HepG2 (cell line): ENCODE data around the gene DQX1. TPM values are rescaled to one million over a fixed set of nuclear protein-coding genes. Genes with fewer than 3 reads are reported as not detected.

Source experiments
- ADNP ChIP-seq: sonication (generic); formaldehyde crosslinking; IDR thresholded peaks from 2 replicates; pipeline ENCODE4 v1.4.0; 2020; ENCODE audit warnings: missing genetic modification reagents
- AGO2 ChIP-seq: fragments of 200-400 bp; formaldehyde crosslinking; optimal IDR thresholded peaks from 2 replicates; pipeline ENCODE3; 2017; ENCODE audit warnings: mild to moderate bottlenecking, low read depth, low read length, moderate library complexity
- CC2D1A ChIP-seq: sonication (generic); formaldehyde crosslinking; IDR thresholded peaks from 2 replicates; pipeline ENCODE4 v1.8.1; 2023; ENCODE audit warnings: mild to moderate bottlenecking, missing genetic modification reagents
- CREM ChIP-seq, 2 experiments: sonication (generic) in 1 of 2; formaldehyde crosslinking in 1 of 2; IDR thresholded peaks; 2 replicates each; pipeline versions ENCODE4 v1.4.0 to v1.6.1; 2016 to 2020; ENCODE audit warnings: antibody characterized with exemption in 1 of 2, mild to moderate bottlenecking in 1 of 2, missing genetic modification reagents in 1 of 2
- FOSL1 ChIP-seq: sonication (generic); formaldehyde crosslinking; IDR thresholded peaks from 2 replicates; pipeline ENCODE4 v1.9.0; 2021; ENCODE audit warnings: missing genetic modification reagents, borderline replicate concordance
- HOXA5 ChIP-seq: sonication (generic); formaldehyde crosslinking; IDR thresholded peaks from 2 replicates; pipeline ENCODE4 v1.4.0; 2020; ENCODE audit warnings: missing genetic modification reagents
- MIER3 ChIP-seq: IDR thresholded peaks from 2 replicates; pipeline ENCODE4 v1.6.1; 2016; ENCODE audit warnings: missing compliant biosample characterization, borderline replicate concordance
- NFKB2 ChIP-seq: sonication (generic); formaldehyde crosslinking; IDR thresholded peaks from 2 replicates; pipeline ENCODE4 v1.4.0; 2020; ENCODE audit warnings: missing genetic modification reagents, borderline replicate concordance
- NR2F6 ChIP-seq, 2 experiments: IDR thresholded peaks; 2 replicates each; pipeline ENCODE4 v1.6.1; 2016; ENCODE audit warnings: antibody characterized with exemption in 1 of 2, mild to moderate bottlenecking in 1 of 2
- PAF1 ChIP-seq: IDR thresholded peaks from 2 replicates; pipeline ENCODE4 v1.6.1; 2016; ENCODE audit warnings: missing genetic modification reagents, missing compliant biosample characterization
- RFX3 ChIP-seq: IDR thresholded peaks from 2 replicates; pipeline ENCODE4 v1.6.1; 2016; ENCODE audit warnings: missing biosample characterization, missing genetic modification reagents
- SOX6 ChIP-seq, 2 experiments: fragments of 450-650 bp in 1 of 2; sonication (generic) in 1 of 2; formaldehyde crosslinking in 1 of 2; IDR thresholded peaks; 2 replicates each; pipeline versions ENCODE4 v1.4.0 to v1.6.1; 2017 to 2020; ENCODE audit warnings: antibody characterized with exemption in 1 of 2, mild to moderate bottlenecking in 1 of 2, missing genetic modification reagents in 1 of 2
- TBL1XR1 ChIP-seq: fragments of 150-350 bp; IDR thresholded peaks from 2 replicates; pipeline ENCODE4 v1.6.1; 2014; ENCODE audit warnings: borderline replicate concordance, low read length; ENCODE audit not compliant: partially characterized antibody
- ZNF24 ChIP-seq: fragments of 450-650 bp; IDR thresholded peaks from 2 replicates; pipeline ENCODE4 v1.6.1; 2017; ENCODE audit warnings: antibody characterized with exemption, mild to moderate bottlenecking
- ZNF557 ChIP-seq: sonication (generic); formaldehyde crosslinking; IDR thresholded peaks from 2 replicates; pipeline ENCODE4 v1.4.0; 2020; ENCODE audit warnings: missing genetic modification reagents
- polyA plus RNA-seq, 8 experiments: library from polyadenylated mRNA; depleted of rRNA in 3 of 8; stranded (reverse) in 7 of 8; unstranded in 1 of 8; fragments of >200 nt; fragmentation: Illumina TruSeq in 4 of 8; extraction: Trizol in 4 of 8; gene quantifications; 2 replicates each; pipeline versions ENCODE4 v1.2.1 to v1.2.3, GENCODE V29; 2011 to 2016; ENCODE audit warnings: low read depth in 4 of 8, missing spikeins in 1 of 8, mixed read lengths in 1 of 8; ENCODE audit not compliant: insufficient read depth in 1 of 8
- total RNA-seq, 5 experiments: library from RNA; depleted of rRNA; stranded (reverse); fragments of >200 nt; fragmentation: Illumina TruSeq; extraction: Trizol; gene quantifications; 2 replicates each; pipeline ENCODE4 v1.2.3, GENCODE V29; 2016; ENCODE audit warnings: low read depth in 1 of 5
- TF ChIP-seq, protein P1 (sequence below): sonication (generic); formaldehyde crosslinking; IDR thresholded peaks from 2 replicates; pipeline ENCODE4 v1.5.0; 2020; ENCODE audit warnings: mild to moderate bottlenecking, missing genetic modification reagents
- TF ChIP-seq, protein P2 (sequence below): IDR thresholded peaks from 2 replicates; pipeline ENCODE4 v1.6.1; 2016; ENCODE audit warnings: low read depth, missing genetic modification reagents, missing compliant biosample characterization
- TF ChIP-seq, protein P3 (sequence below): sonication (generic); formaldehyde crosslinking; IDR thresholded peaks from 2 replicates; pipeline ENCODE4 v1.8.1; 2023; ENCODE audit warnings: mild to moderate bottlenecking, missing genetic modification reagents
- TF ChIP-seq, protein P4 (sequence below): sonication (generic); formaldehyde crosslinking; IDR thresholded peaks from 2 replicates; pipeline ENCODE4 v1.5.0; 2020; ENCODE audit warnings: mild to moderate bottlenecking, missing genetic modification reagents, moderate library complexity

Gene DQX1
- total and polyA plus RNA-seq, 2 of the 13 experiments (the other 11 are each of a cell fraction or from before 2014, with no cell fraction given): 27.6 to 89.8 TPM

DNA sequence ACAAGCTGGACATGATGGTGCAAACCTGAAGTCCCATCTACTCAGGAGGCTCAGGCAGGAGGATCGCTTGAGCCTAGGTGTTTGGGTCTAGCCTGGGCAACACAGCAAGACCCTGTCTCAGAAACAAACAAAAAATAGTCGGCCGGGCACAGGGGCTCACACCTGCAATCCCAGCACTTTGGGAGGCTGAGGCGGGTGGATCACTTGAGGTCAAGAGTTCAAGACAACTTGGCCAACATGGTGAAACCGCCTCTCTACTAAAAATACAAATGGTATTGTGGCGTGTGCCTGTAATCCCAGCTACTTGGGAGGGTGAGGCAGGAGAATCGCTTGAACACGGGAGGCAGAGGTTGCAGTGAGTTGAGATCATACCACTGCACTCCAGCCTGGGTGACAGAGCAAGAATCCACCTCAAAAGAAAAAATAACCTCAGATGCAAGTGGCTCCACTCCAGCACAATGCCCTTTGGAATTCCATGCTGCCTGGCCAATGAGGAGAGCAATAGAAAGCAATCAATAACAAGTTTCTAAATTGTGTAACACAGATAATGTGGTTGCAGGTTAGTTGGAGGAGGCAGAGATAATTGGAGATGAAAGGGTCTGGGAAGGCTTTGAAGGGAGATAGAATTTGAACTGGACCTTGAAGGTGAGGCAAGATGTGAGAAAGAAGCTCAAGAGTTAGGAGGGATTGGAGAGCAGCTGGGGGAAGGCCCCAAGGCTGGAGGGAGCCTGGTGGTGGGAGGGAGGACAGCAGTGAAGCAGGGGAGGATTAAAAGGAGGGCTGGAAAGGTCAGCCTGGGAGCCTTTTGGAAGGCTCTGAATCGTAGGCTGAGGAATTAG, 37.2 kb downstream of the DQX1 start (continued):
- TF ChIP-seq, protein P1, sequence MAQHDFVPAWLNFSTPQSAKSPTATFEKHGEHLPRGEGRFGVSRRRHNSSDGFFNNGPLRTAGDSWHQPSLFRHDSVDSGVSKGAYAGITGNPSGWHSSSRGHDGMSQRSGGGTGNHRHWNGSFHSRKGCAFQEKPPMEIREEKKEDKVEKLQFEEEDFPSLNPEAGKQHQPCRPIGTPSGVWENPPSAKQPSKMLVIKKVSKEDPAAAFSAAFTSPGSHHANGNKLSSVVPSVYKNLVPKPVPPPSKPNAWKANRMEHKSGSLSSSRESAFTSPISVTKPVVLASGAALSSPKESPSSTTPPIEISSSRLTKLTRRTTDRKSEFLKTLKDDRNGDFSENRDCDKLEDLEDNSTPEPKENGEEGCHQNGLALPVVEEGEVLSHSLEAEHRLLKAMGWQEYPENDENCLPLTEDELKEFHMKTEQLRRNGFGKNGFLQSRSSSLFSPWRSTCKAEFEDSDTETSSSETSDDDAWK (CRISPR knock-in tag): no peak
- peak; percentile 94 for TF ChIP-seq CREM (IDR thresholded peaks at IDR 0.05)
- TF ChIP-seq CREM (CRISPR knock-in tag; IDR thresholded peaks at IDR 0.05): no peak
- TF ChIP-seq ZNF557 (CRISPR knock-in tag): no peak
- TF ChIP-seq MIER3 (CRISPR knock-in tag): peak; percentile 82; the same call in 1 of the 2 replicates
- no peak for TF ChIP-seq PAF1 (CRISPR knock-in tag)
- TF ChIP-seq ADNP (CRISPR knock-in tag): no peak
- TF ChIP-seq NFKB2 (CRISPR knock-in tag): no peak
- peak; percentile 48 for TF ChIP-seq TBL1XR1
- no peak for TF ChIP-seq SOX6 (IDR thresholded peaks at IDR 0.05)
- TF ChIP-seq SOX6 (CRISPR knock-in tag; IDR thresholded peaks at IDR 0.05): peak; percentile 96
- TF ChIP-seq ZNF24: no peak
- TF ChIP-seq, protein P2, sequence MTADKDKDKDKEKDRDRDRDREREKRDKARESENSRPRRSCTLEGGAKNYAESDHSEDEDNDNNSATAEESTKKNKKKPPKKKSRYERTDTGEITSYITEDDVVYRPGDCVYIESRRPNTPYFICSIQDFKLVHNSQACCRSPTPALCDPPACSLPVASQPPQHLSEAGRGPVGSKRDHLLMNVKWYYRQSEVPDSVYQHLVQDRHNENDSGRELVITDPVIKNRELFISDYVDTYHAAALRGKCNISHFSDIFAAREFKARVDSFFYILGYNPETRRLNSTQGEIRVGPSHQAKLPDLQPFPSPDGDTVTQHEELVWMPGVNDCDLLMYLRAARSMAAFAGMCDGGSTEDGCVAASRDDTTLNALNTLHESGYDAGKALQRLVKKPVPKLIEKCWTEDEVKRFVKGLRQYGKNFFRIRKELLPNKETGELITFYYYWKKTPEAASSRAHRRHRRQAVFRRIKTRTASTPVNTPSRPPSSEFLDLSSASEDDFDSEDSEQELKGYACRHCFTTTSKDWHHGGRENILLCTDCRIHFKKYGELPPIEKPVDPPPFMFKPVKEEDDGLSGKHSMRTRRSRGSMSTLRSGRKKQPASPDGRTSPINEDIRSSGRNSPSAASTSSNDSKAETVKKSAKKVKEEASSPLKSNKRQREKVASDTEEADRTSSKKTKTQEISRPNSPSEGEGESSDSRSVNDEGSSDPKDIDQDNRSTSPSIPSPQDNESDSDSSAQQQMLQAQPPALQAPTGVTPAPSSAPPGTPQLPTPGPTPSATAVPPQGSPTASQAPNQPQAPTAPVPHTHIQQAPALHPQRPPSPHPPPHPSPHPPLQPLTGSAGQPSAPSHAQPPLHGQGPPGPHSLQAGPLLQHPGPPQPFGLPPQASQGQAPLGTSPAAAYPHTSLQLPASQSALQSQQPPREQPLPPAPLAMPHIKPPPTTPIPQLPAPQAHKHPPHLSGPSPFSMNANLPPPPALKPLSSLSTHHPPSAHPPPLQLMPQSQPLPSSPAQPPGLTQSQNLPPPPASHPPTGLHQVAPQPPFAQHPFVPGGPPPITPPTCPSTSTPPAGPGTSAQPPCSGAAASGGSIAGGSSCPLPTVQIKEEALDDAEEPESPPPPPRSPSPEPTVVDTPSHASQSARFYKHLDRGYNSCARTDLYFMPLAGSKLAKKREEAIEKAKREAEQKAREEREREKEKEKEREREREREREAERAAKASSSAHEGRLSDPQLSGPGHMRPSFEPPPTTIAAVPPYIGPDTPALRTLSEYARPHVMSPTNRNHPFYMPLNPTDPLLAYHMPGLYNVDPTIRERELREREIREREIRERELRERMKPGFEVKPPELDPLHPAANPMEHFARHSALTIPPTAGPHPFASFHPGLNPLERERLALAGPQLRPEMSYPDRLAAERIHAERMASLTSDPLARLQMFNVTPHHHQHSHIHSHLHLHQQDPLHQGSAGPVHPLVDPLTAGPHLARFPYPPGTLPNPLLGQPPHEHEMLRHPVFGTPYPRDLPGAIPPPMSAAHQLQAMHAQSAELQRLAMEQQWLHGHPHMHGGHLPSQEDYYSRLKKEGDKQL (CRISPR knock-in tag): 0 out of 2 replicates have a peak, but pooled peaks have one; percentile 73
- TF ChIP-seq CC2D1A (CRISPR knock-in tag): no peak
- TF ChIP-seq, protein P3, sequence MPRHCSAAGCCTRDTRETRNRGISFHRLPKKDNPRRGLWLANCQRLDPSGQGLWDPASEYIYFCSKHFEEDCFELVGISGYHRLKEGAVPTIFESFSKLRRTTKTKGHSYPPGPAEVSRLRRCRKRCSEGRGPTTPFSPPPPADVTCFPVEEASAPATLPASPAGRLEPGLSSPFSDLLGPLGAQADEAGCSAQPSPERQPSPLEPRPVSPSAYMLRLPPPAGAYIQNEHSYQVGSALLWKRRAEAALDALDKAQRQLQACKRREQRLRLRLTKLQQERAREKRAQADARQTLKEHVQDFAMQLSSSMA (CRISPR knock-in tag): no peak
- TF ChIP-seq RFX3 (CRISPR knock-in tag): no peak
- TF ChIP-seq, protein P4, sequence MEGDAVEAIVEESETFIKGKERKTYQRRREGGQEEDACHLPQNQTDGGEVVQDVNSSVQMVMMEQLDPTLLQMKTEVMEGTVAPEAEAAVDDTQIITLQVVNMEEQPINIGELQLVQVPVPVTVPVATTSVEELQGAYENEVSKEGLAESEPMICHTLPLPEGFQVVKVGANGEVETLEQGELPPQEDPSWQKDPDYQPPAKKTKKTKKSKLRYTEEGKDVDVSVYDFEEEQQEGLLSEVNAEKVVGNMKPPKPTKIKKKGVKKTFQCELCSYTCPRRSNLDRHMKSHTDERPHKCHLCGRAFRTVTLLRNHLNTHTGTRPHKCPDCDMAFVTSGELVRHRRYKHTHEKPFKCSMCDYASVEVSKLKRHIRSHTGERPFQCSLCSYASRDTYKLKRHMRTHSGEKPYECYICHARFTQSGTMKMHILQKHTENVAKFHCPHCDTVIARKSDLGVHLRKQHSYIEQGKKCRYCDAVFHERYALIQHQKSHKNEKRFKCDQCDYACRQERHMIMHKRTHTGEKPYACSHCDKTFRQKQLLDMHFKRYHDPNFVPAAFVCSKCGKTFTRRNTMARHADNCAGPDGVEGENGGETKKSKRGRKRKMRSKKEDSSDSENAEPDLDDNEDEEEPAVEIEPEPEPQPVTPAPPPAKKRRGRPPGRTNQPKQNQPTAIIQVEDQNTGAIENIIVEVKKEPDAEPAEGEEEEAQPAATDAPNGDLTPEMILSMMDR (CRISPR knock-in tag): 0 out of 2 replicates have a peak, but pooled peaks have one; percentile 3
- TF ChIP-seq HOXA5 (CRISPR knock-in tag): no peak
- no peak for TF ChIP-seq AGO2
- TF ChIP-seq FOSL1: no peak
- TF ChIP-seq NR2F6 (IDR thresholded peaks at IDR 0.05): peak; percentile 90
- TF ChIP-seq NR2F6 (CRISPR knock-in tag; IDR thresholded peaks at IDR 0.05): peak; percentile 67
